GM12878 (cell line): ENCODE measurements around the gene PXT1. TPM values are rescaled to one million over a fixed set of nuclear protein-coding genes. Genes with fewer than 3 reads are reported as not detected.

ENCODE experiments used
- CEBPB ChIP-seq, 2 experiments: fragments of 150-350 bp in 1 of 2; IDR thresholded peaks; 2 replicates each; pipeline ENCODE4 v1.6.1; 2012 to 2014; ENCODE audit warnings: low read depth in 2 of 2, low read length in 2 of 2, borderline replicate concordance in 1 of 2, inconsistent platforms in 1 of 2
- DPF2 ChIP-seq: fragments of 450-650 bp; IDR thresholded peaks from 2 replicates; pipeline ENCODE4 v1.6.1; 2017; ENCODE audit warnings: mild to moderate bottlenecking
- HDAC2 ChIP-seq: fragments of 200-600 bp; sonication (generic); IDR thresholded peaks from 2 replicates; pipeline ENCODE4 v1.6.1; 2017
- HDAC6 ChIP-seq: fragments of 200-600 bp; sonication (generic); IDR thresholded peaks from one replicate; pipeline ENCODE4 v1.8.0; 2017; ENCODE audit warnings: antibody characterized with exemption; ENCODE audit not compliant: unreplicated experiment
- KDM1A ChIP-seq: fragments of 200-600 bp; sonication (generic); IDR thresholded peaks from 2 replicates; pipeline ENCODE4 v1.6.1; 2016; ENCODE audit warnings: borderline replicate concordance
- MTA2 ChIP-seq: fragments of 450-650 bp; IDR thresholded peaks from 2 replicates; pipeline ENCODE4 v1.6.1; 2016; ENCODE audit warnings: low read depth, mild to moderate bottlenecking, moderate library complexity
- NFYB ChIP-seq: IDR thresholded peaks from 2 replicates; pipeline ENCODE4 v1.6.1; 2011; ENCODE audit warnings: low read depth, mild to moderate bottlenecking, low read length, improper control_type of control experiment, moderate library complexity; ENCODE audit not compliant: insufficient read depth
- RCOR1 ChIP-seq: conservative IDR thresholded peaks from 2 replicates; pipeline ENCODE4 v1.6.1; 2012; ENCODE audit warnings: low read depth, low read length, improper control_type of control experiment
- RELA ChIP-seq: fragments of 450-650 bp; IDR thresholded peaks from 2 replicates; pipeline ENCODE4 v1.8.0; 2014; ENCODE audit warnings: borderline replicate concordance; ENCODE audit not compliant: partially characterized antibody
- SIN3A ChIP-seq: IDR thresholded peaks from 2 replicates; pipeline ENCODE4 v1.6.1; 2012; ENCODE audit warnings: low read depth, low read length, improper control_type of control experiment
- SMAD5 ChIP-seq: IDR thresholded peaks from 2 replicates; pipeline ENCODE4 v1.6.1; 2016; ENCODE audit warnings: antibody characterized with exemption, low read depth
- SP1 ChIP-seq: IDR thresholded peaks from one replicate; pipeline ENCODE4 v1.6.1; 2011; ENCODE audit warnings: low read depth, low read length
- ZNF622 ChIP-seq: fragments of 450-650 bp; IDR thresholded peaks from 2 replicates; pipeline ENCODE4 v1.6.1; 2017; ENCODE audit warnings: mild to moderate bottlenecking, inconsistent platforms
- polyA plus RNA-seq, 11 experiments: library from polyadenylated mRNA; depleted of rRNA in 4 of 11; unstranded in 6 of 11; stranded (reverse) in 5 of 11; fragments of >200 nt; fragmentation: Nextera tagmentation in 4 of 11; fragmentation: Illumina TruSeq in 1 of 11; extraction: Ambion mirVana in 4 of 11; extraction: Trizol in 1 of 11; gene quantifications; 1 replicate in 1 of 11; 2 replicates in 10 of 11; pipeline versions ENCODE4 v1.2.1 to v1.2.3, GENCODE V29; 2011 to 2016; ENCODE audit warnings: inconsistent platforms in 2 of 11, missing spikeins in 2 of 11, low read depth in 1 of 11
- total RNA-seq, 4 experiments: library from RNA; depleted of rRNA in 3 of 4; stranded (reverse); fragments of >200 nt in 3 of 4; fragmentation: Illumina TruSeq in 1 of 4; extraction: Trizol in 1 of 4; gene quantifications; 2 replicates each; pipeline versions ENCODE4 v1.2.1 to v1.2.3, GENCODE V29; 2013 to 2021
- TF ChIP-seq, protein P1 (sequence below), 3 experiments: IDR thresholded peaks in 2 of 3; conservative IDR thresholded peaks in 1 of 3; 2 replicates each; pipeline ENCODE4 v1.5.1; 2011; ENCODE audit warnings: low read depth in 3 of 3, low read length in 3 of 3, mild to moderate bottlenecking in 3 of 3, control low read depth in 2 of 3, moderate library complexity in 2 of 3, inconsistent platforms in 1 of 3, mixed read lengths in 1 of 3; ENCODE audit not compliant: control insufficient read depth in 2 of 3, insufficient read depth in 1 of 3; ENCODE audit errors: extremely low read depth in 1 of 3
- TF ChIP-seq, protein P2 (sequence below): fragments of 450-650 bp; formaldehyde crosslinking; IDR thresholded peaks from 2 replicates; pipeline ENCODE4 v1.5.0; 2022; ENCODE audit warnings: mild to moderate bottlenecking, missing genetic modification characterization
- TF ChIP-seq, protein P3 (sequence below): fragments of 450-650 bp; IDR thresholded peaks from 2 replicates; pipeline ENCODE4 v1.6.1; 2016; ENCODE audit warnings: mild to moderate bottlenecking, moderate library complexity, borderline replicate concordance
- TF ChIP-seq, protein P4 (sequence below): fragments of 150-350 bp; IDR thresholded peaks from 2 replicates; pipeline ENCODE4 v1.6.1; 2014; ENCODE audit warnings: mild to moderate bottlenecking, low read depth, low read length

The PXT1 gene
- total and polyA plus RNA-seq, 10 of the 15 experiments (the other 5 are each of a cell fraction or from before 2014, with no cell fraction given), result 0.27 to 2.9 (median 0.50) TPM

DNA sequence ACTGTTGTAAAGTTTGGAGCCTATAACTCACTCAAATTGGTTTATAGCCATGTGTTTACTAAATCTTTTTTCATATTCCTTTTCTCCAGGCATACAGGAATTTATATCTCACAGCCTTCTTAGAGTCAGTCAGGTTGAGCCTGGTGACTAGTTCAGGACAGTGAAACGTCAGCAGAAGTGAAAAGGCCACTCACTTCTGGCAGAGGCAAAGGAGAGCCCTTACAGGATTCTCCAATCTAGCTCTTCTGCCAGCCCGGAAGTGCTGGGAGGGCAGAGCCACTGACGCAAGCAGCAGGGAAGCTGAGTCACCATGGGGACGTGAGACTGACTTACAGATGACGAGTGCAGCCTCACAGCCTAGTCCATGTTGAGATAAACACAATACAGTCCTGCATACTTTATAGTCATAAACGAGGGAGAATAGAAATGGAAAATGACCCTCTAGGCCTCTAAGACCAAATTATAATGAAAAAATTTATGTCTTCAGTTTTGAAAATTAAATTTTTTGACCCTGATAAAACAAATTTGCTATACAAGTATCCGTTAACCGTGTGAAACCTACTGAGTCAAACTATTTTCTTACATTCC lies 1.3 kb downstream of the PXT1 start (continued):
- TF ChIP-seq DPF2 (no peak), SIN3A (no peak), NFYB (no peak; the same call in 1 of the 2 replicates), SMAD5 (no peak), ZNF622 (no peak), CEBPB (IDR thresholded peaks at IDR 0.05; ENCODE audit: borderline replicate concordance in 1 of 2, low read depth in 2 of 2, low read length in 2 of 2) (no peak), KDM1A (no peak), MTA2 (0 out of 2 replicates have a peak, but pooled peaks have one; percentile 11), HDAC2 (no peak), RCOR1 (no peak), HDAC6 (no peak), RELA (no peak), SP1 (no peak)
- TF ChIP-seq, protein P1, sequence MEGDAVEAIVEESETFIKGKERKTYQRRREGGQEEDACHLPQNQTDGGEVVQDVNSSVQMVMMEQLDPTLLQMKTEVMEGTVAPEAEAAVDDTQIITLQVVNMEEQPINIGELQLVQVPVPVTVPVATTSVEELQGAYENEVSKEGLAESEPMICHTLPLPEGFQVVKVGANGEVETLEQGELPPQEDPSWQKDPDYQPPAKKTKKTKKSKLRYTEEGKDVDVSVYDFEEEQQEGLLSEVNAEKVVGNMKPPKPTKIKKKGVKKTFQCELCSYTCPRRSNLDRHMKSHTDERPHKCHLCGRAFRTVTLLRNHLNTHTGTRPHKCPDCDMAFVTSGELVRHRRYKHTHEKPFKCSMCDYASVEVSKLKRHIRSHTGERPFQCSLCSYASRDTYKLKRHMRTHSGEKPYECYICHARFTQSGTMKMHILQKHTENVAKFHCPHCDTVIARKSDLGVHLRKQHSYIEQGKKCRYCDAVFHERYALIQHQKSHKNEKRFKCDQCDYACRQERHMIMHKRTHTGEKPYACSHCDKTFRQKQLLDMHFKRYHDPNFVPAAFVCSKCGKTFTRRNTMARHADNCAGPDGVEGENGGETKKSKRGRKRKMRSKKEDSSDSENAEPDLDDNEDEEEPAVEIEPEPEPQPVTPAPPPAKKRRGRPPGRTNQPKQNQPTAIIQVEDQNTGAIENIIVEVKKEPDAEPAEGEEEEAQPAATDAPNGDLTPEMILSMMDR (IDR thresholded peaks at IDR 0.05 in 2 of 3, conservative IDR thresholded peaks at IDR 0.05 in 1 of 3; ENCODE audit: control insufficient read depth in 2 of 3, extremely low read depth in 1 of 3, insufficient read depth in 1 of 3, low read depth in 3 of 3, low read length in 3 of 3), result no peak
- TF ChIP-seq, protein P2, sequence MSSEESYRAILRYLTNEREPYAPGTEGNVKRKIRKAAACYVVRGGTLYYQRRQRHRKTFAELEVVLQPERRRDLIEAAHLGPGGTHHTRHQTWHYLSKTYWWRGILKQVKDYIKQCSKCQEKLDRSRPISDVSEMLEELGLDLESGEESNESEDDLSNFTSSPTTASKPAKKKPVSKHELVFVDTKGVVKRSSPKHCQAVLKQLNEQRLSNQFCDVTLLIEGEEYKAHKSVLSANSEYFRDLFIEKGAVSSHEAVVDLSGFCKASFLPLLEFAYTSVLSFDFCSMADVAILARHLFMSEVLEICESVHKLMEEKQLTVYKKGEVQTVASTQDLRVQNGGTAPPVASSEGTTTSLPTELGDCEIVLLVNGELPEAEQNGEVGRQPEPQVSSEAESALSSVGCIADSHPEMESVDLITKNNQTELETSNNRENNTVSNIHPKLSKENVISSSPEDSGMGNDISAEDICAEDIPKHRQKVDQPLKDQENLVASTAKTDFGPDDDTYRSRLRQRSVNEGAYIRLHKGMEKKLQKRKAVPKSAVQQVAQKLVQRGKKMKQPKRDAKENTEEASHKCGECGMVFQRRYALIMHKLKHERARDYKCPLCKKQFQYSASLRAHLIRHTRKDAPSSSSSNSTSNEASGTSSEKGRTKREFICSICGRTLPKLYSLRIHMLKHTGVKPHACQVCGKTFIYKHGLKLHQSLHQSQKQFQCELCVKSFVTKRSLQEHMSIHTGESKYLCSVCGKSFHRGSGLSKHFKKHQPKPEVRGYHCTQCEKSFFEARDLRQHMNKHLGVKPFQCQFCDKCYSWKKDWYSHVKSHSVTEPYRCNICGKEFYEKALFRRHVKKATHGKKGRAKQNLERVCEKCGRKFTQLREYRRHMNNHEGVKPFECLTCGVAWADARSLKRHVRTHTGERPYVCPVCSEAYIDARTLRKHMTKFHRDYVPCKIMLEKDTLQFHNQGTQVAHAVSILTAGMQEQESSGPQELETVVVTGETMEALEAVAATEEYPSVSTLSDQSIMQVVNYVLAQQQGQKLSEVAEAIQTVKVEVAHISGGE (CRISPR knock-in tag), result no peak
- TF ChIP-seq, protein P3, sequence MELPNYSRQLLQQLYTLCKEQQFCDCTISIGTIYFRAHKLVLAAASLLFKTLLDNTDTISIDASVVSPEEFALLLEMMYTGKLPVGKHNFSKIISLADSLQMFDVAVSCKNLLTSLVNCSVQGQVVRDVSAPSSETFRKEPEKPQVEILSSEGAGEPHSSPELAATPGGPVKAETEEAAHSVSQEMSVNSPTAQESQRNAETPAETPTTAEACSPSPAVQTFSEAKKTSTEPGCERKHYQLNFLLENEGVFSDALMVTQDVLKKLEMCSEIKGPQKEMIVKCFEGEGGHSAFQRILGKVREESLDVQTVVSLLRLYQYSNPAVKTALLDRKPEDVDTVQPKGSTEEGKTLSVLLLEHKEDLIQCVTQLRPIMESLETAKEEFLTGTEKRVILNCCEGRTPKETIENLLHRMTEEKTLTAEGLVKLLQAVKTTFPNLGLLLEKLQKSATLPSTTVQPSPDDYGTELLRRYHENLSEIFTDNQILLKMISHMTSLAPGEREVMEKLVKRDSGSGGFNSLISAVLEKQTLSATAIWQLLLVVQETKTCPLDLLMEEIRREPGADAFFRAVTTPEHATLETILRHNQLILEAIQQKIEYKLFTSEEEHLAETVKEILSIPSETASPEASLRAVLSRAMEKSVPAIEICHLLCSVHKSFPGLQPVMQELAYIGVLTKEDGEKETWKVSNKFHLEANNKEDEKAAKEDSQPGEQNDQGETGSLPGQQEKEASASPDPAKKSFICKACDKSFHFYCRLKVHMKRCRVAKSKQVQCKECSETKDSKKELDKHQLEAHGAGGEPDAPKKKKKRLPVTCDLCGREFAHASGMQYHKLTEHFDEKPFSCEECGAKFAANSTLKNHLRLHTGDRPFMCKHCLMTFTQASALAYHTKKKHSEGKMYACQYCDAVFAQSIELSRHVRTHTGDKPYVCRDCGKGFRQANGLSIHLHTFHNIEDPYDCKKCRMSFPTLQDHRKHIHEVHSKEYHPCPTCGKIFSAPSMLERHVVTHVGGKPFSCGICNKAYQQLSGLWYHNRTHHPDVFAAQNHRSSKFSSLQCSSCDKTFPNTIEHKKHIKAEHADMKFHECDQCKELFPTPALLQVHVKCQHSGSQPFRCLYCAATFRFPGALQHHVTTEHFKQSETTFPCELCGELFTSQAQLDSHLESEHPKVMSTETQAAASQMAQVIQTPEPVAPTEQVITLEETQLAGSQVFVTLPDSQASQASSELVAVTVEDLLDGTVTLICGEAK, result no peak; the same call in 1 of the 2 replicates
- TF ChIP-seq, protein P4, sequence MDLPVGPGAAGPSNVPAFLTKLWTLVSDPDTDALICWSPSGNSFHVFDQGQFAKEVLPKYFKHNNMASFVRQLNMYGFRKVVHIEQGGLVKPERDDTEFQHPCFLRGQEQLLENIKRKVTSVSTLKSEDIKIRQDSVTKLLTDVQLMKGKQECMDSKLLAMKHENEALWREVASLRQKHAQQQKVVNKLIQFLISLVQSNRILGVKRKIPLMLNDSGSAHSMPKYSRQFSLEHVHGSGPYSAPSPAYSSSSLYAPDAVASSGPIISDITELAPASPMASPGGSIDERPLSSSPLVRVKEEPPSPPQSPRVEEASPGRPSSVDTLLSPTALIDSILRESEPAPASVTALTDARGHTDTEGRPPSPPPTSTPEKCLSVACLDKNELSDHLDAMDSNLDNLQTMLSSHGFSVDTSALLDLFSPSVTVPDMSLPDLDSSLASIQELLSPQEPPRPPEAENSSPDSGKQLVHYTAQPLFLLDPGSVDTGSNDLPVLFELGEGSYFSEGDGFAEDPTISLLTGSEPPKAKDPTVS, result no peak
